GM23248 (cell line): Measurements from ENCODE around the gene HSF5.
"Not testable (repeated sequence)": the region's sequence is repeated elsewhere in the genome, so short reads cannot be mapped to it uniquely, and the experiment has no call there.

Source experiments
- EZH2 ChIP-seq: fragments of 200-600 bp; sonication (generic); IDR thresholded peaks from 2 replicates; pipeline ENCODE4 v1.6.1; 2018; ENCODE audit warnings: antibody characterized with exemption, mild to moderate bottlenecking; ENCODE audit not compliant: insufficient read depth, poor library complexity, severe bottlenecking
- EZH2phosphoT487 ChIP-seq: fragments of 200-600 bp; sonication (generic); IDR thresholded peaks from 2 replicates; pipeline ENCODE4 v1.6.1; 2018; ENCODE audit warnings: antibody characterized with exemption, moderate library complexity, mild to moderate bottlenecking, low read depth; ENCODE audit not compliant: insufficient read depth

- TF ChIP-seq EZH2, EZH2phosphoT487: not testable (repeated sequence)
Measured at GRCh38 chr17:58481798-58482197, 6.4 kb downstream of the HSF5 start.
